CD4-positive, alpha-beta T cell treated with Interleukin-17A for 4 hours (primary cell): ENCODE data around the gene JMJD6.
"Not testable (repeated sequence)": the region's sequence is repeated elsewhere in the genome, so short reads cannot be mapped to it uniquely, and the experiment has no call there.

Experiments
- DNase-seq: peaks from one replicate; pipeline ENCODE4 v3.0.0-alpha.2; 2020; ENCODE audit warnings: mixed read lengths

JMJD6 gene

GRCh38 chr17:76715496-76715830, 10.9 kb downstream of the JMJD6 start:
- DNase-seq: no peak

GRCh38 chr17:76714822-76715495, 11.4 kb downstream of the JMJD6 start:
- peak; percentile 88 for DNase-seq

- no peak for DNase-seq
Observed at GRCh38 chr17:76714336-76714735, 12.1 kb downstream of the JMJD6 start.

GRCh38 chr17:76713765-76714164, 12.6 kb downstream of the JMJD6 start:
- DNase-seq: no peak

- not testable (repeated sequence) for DNase-seq
Observed at GRCh38 chr17:76712321-76712720, 14.1 kb downstream of the JMJD6 start.

- peak; percentile 71 for DNase-seq
Observed at GRCh38 chr17:76710863-76711611, 15.4 kb downstream of the JMJD6 start, which contains the start of gene MXRA7. TSS of gene MXRA7 (minus strand) at chr17:76710965. CDS start at chr17:76710946, 19 bp downstream.

GRCh38 chr17:76709951-76710862, 16.2 kb downstream of the JMJD6 start:
- peak; percentile 26 for DNase-seq

GRCh38 chr17:76709077-76709950, 17.1 kb downstream of the JMJD6 start:
- DNase-seq: no peak

GRCh38 chr17:76707985-76708807, 18.2 kb downstream of the JMJD6 start:
- DNase-seq: no peak

GRCh38 chr17:76706817-76707216, 19.6 kb downstream of the JMJD6 start:
- no peak for DNase-seq

- no peak for DNase-seq
Observed at GRCh38 chr17:76704805-76705204, 21.6 kb downstream of the JMJD6 start.

GRCh38 chr17:76702941-76703637, 23.3 kb downstream of the JMJD6 start:
- no peak for DNase-seq

- no peak for DNase-seq
Observed at GRCh38 chr17:76702076-76702475, 24.3 kb downstream of the JMJD6 start.

GRCh38 chr17:76701471-76701967, 24.9 kb downstream of the JMJD6 start:
- no peak for DNase-seq

- no peak for DNase-seq
Observed at GRCh38 chr17:76700617-76701470, 25.6 kb downstream of the JMJD6 start.

GRCh38 chr17:76700270-76700616, 26.2 kb downstream of the JMJD6 start:
- no peak for DNase-seq

- DNase-seq: not testable (repeated sequence)
Observed at GRCh38 chr17:76698466-76698977, 27.9 kb downstream of the JMJD6 start.

GRCh38 chr17:76697702-76698465, 28.5 kb downstream of the JMJD6 start:
- DNase-seq: no peak
